CD4-positive, alpha-beta T cell treated with Interleukin-2 at 100 ng/mL for 4 hours (primary cell): ENCODE data around the gene CASK.
"Not testable (repeated sequence)": the region's sequence is repeated elsewhere in the genome, so short reads cannot be mapped to it uniquely, and the experiment has no call there.

Experiments
- DNase-seq: peaks from one replicate; pipeline ENCODE4 v3.0.0-alpha.2; 2020; ENCODE audit warnings: low spot score

The CASK gene

GRCh38 chrX:41630091-41630490 lies 293.3 kb downstream of the CASK start:
- no peak for DNase-seq

GRCh38 chrX:41629539-41629938 lies 293.8 kb downstream of the CASK start:
- DNase-seq: no peak

DNA sequence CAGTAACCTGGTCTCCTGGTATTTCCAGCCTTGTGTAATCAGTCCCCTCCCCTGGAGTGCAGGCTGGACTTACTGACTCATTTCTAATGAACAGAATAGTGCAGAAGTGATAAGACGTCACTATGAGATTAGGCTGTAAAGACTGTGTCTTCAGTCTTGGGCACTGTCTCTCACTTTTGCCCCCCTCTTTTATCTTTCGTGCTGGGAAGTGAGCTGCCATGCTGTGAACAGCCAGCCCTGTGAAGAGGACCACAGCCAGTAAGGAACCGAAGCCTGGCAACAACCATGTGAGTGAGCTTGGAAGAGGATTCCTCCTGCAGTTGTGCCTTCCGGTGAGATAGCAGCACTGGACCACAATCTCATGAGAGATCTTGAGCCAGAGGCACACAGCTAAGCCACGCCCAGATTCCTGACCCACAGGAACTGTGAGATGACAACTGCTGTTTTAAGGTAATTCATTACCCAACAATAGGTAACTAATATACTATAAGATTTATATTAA lies 302.1 kb downstream of the CASK start:
- DNase-seq: no peak

GRCh38 chrX:41619221-41619620 lies 304.1 kb downstream of the CASK start:
- DNase-seq: no peak

DNA sequence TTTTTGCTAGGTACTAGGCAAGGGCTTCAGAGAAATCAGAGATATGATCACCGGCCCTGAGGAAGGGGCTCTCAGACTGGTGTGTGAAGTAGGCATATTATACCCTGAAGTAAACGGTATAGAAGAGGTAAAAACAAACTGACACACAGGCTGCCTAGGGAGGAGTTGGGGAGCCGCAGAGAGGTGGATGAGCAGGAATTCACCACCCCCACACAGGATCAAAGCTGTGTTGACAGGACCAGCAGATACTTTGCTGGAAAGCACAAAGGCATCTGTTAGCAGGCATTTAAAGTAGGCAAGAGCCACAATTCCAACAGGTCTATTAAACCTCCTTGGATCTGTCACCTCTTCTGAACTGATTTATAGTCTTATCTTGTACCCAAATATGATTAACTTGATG lies 306.4 kb downstream of the CASK start:
- no peak for DNase-seq

GRCh38 chrX:41616255-41616654 lies 307.1 kb downstream of the CASK start:
- DNase-seq: no peak

GRCh38 chrX:41608244-41608643 lies 315.1 kb downstream of the CASK start:
- DNase-seq: no peak

- DNase-seq: no peak
These were observed 316.0 kb downstream of the CASK start for GRCh38 chrX:41607264-41607832.

DNA sequence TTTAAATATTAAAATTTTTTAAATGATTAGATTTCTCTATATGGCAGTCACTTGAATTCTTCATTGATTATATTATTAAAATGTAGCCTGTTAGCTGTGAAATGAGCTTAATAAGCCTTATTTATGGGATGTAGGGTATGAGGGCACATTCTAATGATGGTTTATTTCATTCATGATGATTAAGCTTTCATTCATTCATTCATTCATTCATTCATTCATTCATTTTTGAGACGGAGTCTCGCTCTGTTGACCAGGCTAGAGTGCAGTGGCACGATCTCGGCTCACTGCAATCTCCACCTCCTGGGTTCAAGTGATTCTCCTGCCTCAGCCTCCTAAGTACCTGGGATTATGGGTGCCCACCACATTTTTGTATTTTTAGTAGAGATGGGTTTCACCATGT lies 317.3 kb downstream of the CASK start:
- not testable (repeated sequence) for DNase-seq

DNA sequence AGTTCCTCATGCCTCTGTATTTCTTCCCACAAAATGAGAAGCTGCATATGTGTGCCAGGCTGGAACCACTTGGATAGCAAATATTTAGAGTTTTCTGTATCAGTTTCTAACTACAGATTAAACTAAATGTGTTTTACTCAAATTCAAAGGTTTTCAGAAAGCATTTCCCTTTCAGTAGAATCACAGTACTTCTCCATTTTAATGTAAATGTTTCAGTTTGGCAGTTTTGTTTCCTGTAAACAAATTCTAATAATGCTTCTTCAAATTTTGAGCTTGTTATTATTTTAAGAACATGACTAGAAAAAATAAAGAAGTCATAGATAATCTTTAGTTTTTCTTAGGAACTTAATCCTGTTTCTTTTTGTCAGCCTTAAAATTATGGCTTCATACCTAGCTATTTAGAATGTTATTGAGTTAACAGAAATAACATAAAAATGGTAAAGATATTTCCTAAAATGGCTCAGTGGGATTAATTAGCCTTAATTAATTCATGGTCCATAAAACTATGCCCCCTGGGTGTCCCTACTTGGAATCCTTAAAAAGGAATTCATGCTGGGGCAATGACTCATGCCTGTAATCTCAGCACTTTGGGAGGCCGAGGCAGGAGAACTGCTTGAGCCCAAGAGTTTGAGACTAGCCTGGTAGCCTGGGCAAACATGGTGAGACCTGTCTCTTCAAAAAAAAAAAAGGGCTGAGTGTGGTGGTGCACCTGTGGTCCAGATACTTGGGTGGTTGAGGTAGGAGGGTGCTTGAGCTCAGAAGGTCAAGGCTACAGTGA lies 318.4 kb downstream of the CASK start:
- no peak for DNase-seq

- no peak for DNase-seq
These were observed 319.2 kb downstream of the CASK start for GRCh38 chrX:41604177-41604576.

GRCh38 chrX:41603596-41603995 lies 319.8 kb downstream of the CASK start:
- no peak for DNase-seq

GRCh38 chrX:41602816-41603345 lies 320.5 kb downstream of the CASK start:
- DNase-seq: no peak

DNA sequence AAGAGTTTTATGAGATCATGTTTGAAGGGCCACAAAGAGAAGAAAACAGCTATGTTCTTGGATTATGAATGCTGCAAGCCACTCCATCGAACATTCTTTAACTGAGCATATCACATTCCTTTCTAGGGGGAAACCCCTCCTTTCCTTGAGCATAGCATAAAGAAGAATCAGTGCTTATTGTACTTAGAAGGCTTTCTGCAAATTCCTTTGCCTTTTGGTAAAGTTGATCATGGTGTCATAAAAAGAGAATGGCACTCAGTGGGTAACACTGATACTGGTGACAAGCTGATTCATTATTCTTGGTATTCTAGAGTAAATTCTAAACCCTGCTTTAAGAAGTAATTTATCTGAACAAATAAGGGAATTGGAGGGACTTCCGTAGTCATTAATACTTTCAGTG lies 323.1 kb downstream of the CASK start:
- DNase-seq: no peak

- DNase-seq: no peak
These were observed 323.8 kb downstream of the CASK start for GRCh38 chrX:41599507-41599906.

DNA sequence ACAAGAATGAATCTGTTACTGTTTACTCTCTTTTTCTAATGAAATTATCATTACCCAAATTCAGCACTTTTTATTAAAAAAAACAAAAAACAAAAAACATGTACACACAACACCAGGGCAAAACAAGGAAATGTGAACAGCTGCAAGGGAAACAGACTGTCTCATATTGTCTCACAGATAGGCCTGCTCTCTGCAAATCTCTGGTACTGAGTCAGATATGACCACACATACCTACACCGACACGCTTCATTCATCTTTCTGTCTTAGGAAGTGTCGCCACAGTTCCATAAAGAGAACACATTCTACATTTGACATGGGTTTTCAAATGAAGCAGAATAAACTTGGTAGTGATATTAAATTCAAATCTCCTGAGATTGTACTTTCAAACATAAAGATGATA lies 326.8 kb downstream of the CASK start:
- DNase-seq: peak; percentile 2

DNA sequence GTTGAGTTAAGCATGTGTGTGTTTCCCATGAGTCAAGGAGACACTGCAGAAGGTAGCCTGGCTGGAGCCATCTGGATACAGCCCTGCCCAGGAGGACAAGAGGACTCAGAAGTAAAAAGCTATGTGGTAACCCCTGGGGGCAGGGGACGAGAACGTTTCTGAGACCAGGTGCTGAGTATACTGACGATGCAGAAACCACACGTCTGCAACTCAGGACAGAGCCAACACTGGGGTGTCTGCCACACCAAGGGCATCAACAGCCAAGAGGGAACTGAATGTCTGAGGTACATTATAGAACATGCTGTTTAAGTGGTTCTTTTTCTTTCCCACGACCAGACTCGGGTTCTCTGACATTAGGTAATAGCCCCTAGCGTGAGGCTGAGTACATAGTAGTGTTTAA lies 328.7 kb downstream of the CASK start:
- no peak for DNase-seq

DNA sequence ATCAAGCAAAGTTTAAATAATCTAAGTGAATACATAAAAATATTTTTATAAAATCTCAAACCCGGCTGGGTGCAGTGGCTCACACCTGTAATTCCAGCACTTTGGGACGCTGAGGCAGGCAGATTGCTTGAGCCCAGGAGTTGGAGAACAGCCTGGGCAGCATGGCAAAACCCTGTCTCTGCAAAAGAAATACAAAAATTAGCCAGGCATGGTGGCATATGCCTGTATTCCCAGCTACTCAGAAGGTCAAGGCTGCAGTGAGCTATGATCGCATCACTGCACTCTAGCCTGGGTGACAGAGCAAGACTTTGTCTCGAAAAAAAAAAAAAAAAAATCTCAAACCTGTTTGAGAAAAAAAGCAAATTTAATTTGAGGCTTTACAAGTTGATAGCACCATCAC lies 331.4 kb downstream of the CASK start:
- DNase-seq: no peak

DNA sequence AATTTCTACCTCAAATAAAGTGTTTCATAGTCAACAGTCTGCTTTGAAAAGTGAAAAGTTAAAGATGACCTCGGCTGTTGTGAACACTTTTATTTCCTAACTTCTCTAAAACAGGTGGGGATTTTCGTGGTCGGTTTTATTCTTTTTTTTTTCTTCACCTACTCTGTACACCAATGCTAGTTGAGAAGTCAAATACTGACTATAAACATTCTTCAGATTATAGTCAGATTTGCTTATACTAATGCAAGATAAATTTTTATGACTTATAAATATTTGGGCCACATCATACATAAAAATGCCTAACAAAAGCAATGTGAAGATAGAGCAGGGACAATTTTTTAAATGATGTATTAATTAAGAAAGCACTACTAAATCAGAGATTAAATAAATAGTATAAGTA lies 332.7 kb downstream of the CASK start:
- no peak for DNase-seq

DNA sequence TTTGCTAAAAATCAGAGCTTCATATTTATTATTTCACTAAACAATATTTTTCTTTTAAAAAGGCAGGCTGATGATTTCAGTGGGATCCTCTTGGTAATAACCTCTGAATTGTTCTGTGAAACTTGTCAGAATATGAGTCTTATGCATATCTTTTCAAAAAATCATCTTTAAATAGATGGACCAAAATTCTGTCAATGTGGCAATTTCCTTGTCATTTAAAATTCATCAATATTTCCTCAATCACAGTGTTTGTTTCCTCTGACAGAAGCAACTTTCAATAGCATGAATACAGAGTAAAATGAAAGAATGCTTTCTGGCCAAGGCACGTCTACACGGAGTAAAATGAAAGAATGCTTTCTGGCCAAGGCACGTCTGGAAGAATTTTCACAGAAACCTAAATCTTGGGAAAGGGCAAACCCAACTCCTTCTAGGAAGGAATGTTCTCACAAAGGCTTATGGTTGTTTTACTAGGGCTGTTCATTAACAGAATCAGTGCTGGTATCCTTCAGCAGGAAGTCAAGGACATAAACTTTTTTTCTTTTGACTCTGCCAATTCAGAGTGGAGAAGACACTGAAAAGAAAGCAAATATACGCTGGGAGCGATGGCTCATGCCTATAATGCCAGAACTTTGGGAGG lies 333.6 kb downstream of the CASK start:
- no peak for DNase-seq

DNA sequence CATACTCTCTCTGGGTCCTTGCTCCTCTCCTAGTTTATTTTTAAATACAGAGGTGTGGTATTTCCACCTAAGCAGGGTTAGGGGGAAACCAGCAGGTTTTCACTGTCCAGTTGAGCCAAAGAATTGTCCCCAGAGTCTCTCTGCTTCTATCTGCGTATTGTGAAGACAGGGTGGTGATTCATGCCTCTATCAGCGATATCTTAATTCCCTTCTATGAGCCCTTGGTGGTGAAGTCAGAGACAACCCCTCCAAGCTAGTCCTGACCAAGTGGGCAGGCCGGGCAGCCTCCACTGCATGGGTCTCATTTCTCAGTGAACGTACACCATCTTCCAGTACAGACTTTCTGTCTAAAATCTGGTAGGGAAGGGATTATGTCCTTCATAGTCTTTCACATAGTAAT lies 335.1 kb downstream of the CASK start:
- DNase-seq: no peak

DNA sequence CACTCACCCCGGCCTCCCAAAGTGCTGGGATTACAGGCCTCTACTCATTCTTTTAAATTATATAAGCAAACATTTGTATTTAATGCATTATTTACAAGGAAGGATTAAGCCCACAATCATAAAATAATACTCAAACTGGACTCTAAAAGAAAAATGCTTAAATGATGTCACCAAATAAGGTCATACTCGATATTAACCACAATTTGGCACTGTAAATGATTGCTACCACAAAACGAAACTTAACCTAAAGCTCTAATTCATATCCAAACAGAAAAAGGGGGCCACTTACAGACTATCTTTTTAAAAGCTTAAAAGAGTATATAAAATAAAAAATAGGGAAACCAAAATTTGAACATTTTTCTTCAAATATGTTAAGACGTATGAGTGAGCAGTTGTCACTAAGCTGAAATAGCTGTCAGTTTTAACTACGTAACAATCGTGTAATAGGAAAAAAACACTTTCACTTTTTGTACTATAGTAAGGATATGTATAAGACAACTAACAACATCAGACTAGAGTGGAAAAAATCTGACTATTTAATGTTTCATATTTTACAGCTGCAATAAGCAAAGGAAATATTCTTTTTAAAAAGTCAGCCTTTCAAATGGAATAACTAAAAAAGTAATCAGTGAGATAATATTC lies 342.8 kb downstream of the CASK start:
- DNase-seq: peak; percentile 7

GRCh38 chrX:41563876-41564275 lies 359.5 kb downstream of the CASK start:
- DNase-seq: no peak
